Measurements from ENCODE around the gene KLF17. TPM values are rescaled to one million over a fixed set of nuclear protein-coding genes. Genes with fewer than 3 reads are reported as not detected.

The KLF17 gene
- total RNA-seq, 1 donor, result 0.36 TPM

DNA sequence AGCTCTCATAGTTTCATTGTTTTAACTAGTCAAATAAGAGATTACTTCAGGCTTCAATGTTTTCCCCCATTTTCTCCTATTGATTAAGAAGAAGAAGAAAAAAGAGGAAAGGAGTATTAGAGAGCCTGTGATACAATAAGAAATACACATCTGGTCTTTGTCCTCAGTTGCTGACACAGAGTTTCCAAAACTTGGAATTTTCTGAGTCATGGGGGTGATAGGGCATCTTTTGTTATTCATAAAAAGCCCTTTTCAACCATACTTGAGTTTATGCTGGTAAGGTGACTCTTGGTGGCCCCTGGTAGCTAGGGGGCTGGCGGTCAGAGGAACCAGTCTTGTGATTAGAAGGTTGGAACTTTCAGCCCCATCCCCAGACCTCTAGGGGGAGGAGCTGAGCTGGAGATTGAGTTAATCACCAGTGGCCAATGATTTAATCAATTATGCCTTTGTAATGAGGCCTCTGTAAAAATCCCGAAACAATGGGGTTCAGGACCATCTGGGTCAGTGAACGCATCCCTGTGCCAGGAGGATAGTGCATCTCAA, 51.7 kb downstream of the KLF17 start:
- Histone ChIP-seq H3K4me2 (ENCODE audit: insufficient read depth, low read length) (no peak overlapping the region), H2AFZ (ENCODE audit: low read length) (no peak overlapping the region), H3K4me3 (ENCODE audit: insufficient read depth, low read length) (no peak overlapping the region), H3K79me2 (ENCODE audit: insufficient read depth, low read length) (no peaks in the 10 kb centered on the region), H3K4me1 (ENCODE audit: insufficient read depth, low read length) (peaks cover 2% of the 10 kb centered on the region), H3K27ac (ENCODE audit: low read depth, low read length) (no peak overlapping the region), H3K36me3 (ENCODE audit: insufficient read depth, low read length) (no peaks in the 10 kb centered on the region), H3K27me3 (ENCODE audit: insufficient read depth, low read length) (no peaks in the 10 kb centered on the region), H3K9me3 (ENCODE audit: low read depth, low read length) (no peaks in the 10 kb centered on the region), H4K20me1 (ENCODE audit: insufficient read depth, low read length) (no peaks in the 10 kb centered on the region)
- TF ChIP-seq, protein P1, sequence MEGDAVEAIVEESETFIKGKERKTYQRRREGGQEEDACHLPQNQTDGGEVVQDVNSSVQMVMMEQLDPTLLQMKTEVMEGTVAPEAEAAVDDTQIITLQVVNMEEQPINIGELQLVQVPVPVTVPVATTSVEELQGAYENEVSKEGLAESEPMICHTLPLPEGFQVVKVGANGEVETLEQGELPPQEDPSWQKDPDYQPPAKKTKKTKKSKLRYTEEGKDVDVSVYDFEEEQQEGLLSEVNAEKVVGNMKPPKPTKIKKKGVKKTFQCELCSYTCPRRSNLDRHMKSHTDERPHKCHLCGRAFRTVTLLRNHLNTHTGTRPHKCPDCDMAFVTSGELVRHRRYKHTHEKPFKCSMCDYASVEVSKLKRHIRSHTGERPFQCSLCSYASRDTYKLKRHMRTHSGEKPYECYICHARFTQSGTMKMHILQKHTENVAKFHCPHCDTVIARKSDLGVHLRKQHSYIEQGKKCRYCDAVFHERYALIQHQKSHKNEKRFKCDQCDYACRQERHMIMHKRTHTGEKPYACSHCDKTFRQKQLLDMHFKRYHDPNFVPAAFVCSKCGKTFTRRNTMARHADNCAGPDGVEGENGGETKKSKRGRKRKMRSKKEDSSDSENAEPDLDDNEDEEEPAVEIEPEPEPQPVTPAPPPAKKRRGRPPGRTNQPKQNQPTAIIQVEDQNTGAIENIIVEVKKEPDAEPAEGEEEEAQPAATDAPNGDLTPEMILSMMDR (IDR thresholded peaks at IDR 0.05; ENCODE audit: extremely low read depth, low read depth, low read length), result no peak
- DNase-seq (ENCODE audit: insufficient read length, low spot score, missing footprints), result peak; percentile 61

DNA sequence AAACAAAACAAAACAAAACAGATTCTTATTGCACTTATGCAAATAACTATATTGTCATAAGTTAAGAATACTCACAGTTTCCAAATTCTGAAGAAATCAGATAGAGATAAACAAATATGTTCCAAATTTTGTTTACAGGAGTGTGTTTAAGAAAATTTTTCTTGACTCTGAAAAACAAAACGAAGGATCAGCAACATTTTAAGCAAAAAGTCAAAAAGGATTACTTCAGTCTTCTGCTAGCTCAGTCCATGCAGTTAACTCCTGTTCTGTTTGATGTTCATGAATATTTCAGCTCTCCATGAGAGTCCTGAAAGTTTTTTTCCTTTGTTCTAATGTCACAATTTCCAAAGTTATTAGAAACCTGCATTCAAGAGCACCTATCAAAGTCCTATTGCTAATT, 56.0 kb downstream of the KLF17 start:
- H3K27me3 ChIP-seq (ENCODE audit: insufficient read depth, low read length), result no peaks in the 10 kb centered on the region
- DNase-seq (ENCODE audit: insufficient read length, low spot score, missing footprints), result no peak

More for the DNA sequence above, 56.0 kb downstream of the KLF17 start:
- Histone ChIP-seq H3K79me2 (ENCODE audit: insufficient read depth, low read length) (no peaks in the 10 kb centered on the region), H3K4me1 (ENCODE audit: insufficient read depth, low read length) (peaks cover 2% of the 10 kb centered on the region), H4K20me1 (ENCODE audit: insufficient read depth, low read length) (no peaks in the 10 kb centered on the region), H3K4me3 (ENCODE audit: insufficient read depth, low read length) (no peak overlapping the region), H3K9me3 (ENCODE audit: low read depth, low read length) (no peaks in the 10 kb centered on the region), H3K27ac (ENCODE audit: low read depth, low read length) (no peak overlapping the region), H3K36me3 (ENCODE audit: insufficient read depth, low read length) (no peaks in the 10 kb centered on the region), H3K4me2 (ENCODE audit: insufficient read depth, low read length) (no peak overlapping the region), H2AFZ (ENCODE audit: low read length) (no peak overlapping the region)
- TF ChIP-seq, protein P1 (IDR thresholded peaks at IDR 0.05; ENCODE audit: extremely low read depth, low read depth, low read length), result no peak

Small RNA genes lying within 50 kb of the gene (small RNA-seq; reads per million reads assigned to genes)
- gene AL035417.1, result not detected
- gene OOSP1P1, result not detected
- not detected for gene RF00019
- gene RN7SL479P, result not detected

Other genes starting within 250 kb of the KLF17 start
- 0.29 TPM in 1 of 2 replicates, not detected in the other for gene ARTN, start 185.0 kb upstream of the KLF17 start, total RNA-seq
- 18.6 and 20.6 TPM in 2 replicates for gene IPO13, start 171.9 kb upstream of the KLF17 start, total RNA-seq
- gene DPH2, start 148.8 kb upstream of the KLF17 start, total RNA-seq, result 10.3 and 15.6 TPM in 2 replicates
- gene ATP6V0B, start 143.9 kb upstream of the KLF17 start, total RNA-seq, result 81.9 and 89.4 TPM in 2 replicates
- 95.5 and 99.5 TPM in 2 replicates for gene B4GALT2, start 139.6 kb upstream of the KLF17 start, total RNA-seq
- gene CCDC24, start 127.2 kb upstream of the KLF17 start, total RNA-seq, result 2.4 and 2.9 TPM in 2 replicates
- gene SLC6A9, start 87.4 kb upstream of the KLF17 start, total RNA-seq, result 18.5 and 19.4 TPM in 2 replicates
- gene KLF18, start 22.8 kb downstream of the KLF17 start, total RNA-seq, result not detected in 2 replicates
- 19.4 and 19.9 TPM in 2 replicates for gene DMAP1, start 94.7 kb downstream of the KLF17 start, total RNA-seq
- gene ERI3, start 236.4 kb downstream of the KLF17 start, total RNA-seq, result 52.8 and 58.3 TPM in 2 replicates